Measurements from ENCODE around the gene CELF5.

The CELF5 gene

DNA sequence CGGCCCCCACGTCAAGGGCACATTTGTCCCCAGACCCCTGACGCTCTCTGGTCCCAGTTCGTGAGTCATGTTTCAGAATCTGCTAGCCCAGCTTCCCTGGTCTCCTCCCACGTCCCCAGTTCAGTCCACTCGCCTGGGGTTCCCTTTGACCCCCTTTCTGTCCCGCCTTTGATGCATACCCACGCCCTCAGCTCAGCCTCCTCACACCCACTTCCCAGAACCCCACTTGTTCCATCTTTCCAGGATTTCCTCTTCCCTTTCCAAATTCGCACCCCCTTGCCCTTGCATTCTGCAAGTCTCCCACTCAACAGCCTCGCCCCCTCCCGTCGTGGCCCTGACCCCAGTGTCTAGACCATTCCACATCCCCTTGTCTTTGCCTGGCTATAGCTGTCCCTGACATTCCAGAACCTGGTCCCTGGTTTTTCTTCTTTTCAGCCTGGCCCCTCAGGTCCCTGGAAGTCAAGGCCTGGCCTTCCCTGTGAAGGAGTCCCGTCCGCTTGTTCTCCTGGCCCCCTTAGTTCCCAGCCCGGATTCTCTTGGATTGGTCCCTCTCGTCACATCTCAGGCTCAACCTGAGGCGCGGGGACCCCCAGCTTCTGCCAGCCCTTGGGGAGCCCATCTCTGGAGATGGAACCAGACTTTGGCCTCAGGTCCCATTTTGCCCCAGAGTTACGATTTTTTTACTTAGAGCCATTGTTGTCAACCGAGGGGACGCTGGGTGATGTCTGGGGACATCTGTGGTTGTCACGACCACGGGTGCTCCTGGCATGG lies 37.4 kb upstream of the CELF5 start:
- no peak for DNase-seq (ENCODE audit: low spot score)
- ChIA-PET CTCF (interaction anchor here (0.9 kb wide), 1 partner anchor 236 kb away, joined by 3 read pairs; no protein-coding TSS in a partner anchor), POLR2A (ENCODE audit: low non-redundant PET) (no interaction called here)
- TF ChIP-seq, protein P1, sequence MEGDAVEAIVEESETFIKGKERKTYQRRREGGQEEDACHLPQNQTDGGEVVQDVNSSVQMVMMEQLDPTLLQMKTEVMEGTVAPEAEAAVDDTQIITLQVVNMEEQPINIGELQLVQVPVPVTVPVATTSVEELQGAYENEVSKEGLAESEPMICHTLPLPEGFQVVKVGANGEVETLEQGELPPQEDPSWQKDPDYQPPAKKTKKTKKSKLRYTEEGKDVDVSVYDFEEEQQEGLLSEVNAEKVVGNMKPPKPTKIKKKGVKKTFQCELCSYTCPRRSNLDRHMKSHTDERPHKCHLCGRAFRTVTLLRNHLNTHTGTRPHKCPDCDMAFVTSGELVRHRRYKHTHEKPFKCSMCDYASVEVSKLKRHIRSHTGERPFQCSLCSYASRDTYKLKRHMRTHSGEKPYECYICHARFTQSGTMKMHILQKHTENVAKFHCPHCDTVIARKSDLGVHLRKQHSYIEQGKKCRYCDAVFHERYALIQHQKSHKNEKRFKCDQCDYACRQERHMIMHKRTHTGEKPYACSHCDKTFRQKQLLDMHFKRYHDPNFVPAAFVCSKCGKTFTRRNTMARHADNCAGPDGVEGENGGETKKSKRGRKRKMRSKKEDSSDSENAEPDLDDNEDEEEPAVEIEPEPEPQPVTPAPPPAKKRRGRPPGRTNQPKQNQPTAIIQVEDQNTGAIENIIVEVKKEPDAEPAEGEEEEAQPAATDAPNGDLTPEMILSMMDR (conservative IDR thresholded peaks at IDR 0.05; ENCODE audit: low read depth), result no peak
- peak overlapping the region; percentile 87 for H3K27ac ChIP-seq

DNA sequence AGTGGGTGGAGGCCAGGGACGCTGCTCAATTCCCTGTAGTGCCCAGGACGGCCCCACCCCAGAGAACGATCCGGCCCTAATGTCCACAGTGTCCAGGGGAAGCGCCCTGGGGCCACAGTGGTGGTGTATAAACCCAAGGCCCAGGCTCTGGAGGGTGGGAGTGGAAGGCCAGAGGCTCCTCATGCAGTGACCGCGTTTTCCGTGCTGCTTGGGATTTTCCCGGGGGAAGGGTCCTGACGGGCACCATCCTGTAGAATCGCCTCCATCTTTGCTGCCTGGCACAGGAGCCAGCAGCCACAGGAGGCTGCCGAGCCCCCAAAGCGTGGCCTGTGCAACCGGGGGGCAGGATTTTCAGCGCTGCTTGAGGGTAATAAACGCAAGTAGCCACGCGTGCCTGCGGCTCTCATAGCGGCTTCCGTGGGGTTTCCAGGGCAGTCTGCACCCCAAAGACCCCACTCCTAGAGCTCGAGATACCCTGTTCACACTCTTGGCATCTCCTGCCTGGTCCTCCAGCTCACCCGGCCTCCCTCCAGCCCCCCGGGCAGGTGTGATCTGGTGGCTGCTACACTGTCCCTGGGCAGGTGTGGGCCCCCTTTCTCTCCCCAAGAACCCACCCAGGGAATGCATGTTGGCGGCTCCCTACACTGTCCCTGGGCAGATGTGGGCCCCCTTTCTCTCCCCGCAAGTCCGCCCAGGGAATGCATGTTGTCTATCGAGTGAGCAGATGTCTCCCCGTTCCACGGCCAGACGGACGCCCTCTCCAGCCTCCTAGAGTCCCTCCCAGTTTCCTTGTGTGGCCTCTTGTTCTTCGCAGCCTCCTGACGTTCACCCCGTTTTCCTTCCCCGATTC lies 36.6 kb upstream of the CELF5 start:
- H3K27ac ChIP-seq, result peak overlapping the region; percentile 87
- ChIA-PET CTCF (no interaction called here), POLR2A (ENCODE audit: low non-redundant PET) (no interaction called here)
- no peak for DNase-seq (ENCODE audit: low spot score)
- TF ChIP-seq, protein P1 (conservative IDR thresholded peaks at IDR 0.05; ENCODE audit: low read depth), result no peak

DNA sequence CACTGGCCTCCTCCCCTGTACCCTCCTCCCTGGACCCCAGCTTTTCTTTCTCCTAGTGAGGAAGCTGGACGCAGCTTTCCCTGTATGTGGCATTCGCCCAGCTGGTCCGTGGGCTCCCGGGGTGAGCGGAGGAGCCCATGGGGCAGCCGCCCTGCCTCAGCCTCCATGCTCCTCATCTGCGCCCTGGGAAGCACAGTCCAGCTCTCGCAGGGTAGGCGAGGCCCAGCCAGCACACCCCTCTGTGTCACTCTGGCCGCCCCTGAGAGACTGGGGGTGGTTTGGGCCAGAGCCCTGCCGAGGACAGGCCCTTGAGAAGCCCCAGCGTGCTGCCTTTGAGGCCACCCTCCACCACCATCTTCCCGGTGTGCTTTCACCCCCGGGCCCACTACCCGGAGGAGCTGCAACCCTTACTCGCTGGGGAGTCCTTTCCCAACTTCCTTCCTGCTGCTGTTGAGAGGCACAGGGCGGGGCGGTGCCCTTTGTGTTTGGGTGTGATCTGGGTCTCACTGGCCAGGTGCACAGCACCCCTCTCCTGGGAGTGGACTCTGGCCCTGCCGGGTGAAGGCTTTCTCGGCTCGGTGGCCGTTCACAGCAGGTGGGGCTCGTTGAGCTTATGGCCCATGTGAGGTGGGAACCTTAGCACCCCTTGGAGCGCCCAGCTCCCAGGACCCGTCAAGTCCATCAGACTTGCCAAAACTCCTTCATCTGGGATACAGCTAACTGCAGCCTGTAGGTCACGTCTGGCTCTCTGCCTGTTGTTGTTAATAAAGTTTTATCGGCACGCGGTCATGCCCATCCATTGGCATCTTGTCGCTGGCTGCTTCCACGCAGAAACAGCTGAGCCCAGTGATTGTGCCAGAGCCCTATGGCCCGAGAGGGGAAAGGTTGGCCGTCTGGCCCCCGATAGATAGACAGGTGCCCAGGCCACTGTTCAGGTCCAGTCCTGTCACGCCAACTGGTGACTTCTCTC lies 35.5 kb upstream of the CELF5 start:
- H3K27ac ChIP-seq, result peak overlapping the region; percentile 87
- ChIA-PET POLR2A (ENCODE audit: low non-redundant PET) (no interaction called here), CTCF (interaction anchor here (0.6 kb wide), 1 partner anchor 817 kb away, joined by 3 read pairs; no protein-coding TSS in a partner anchor)
- TF ChIP-seq, protein P1 (conservative IDR thresholded peaks at IDR 0.05; ENCODE audit: low read depth), result no peak
- no peak for DNase-seq (ENCODE audit: low spot score)

GRCh38 chr19:3189702-3190469 lies 34.6 kb upstream of the CELF5 start:
- CTCF ChIA-PET, result interaction anchor here (0.5 kb wide), 1 partner anchor 19 kb away, joined by 3 read pairs; no protein-coding TSS in a partner anchor
- H3K27ac ChIP-seq, result peak overlapping the region; percentile 87
- POLR2A ChIA-PET (ENCODE audit: low non-redundant PET), result no interaction called here
- TF ChIP-seq, protein P1 (conservative IDR thresholded peaks at IDR 0.05; ENCODE audit: low read depth), result no peak
- DNase-seq (ENCODE audit: low spot score), result no peak

- CTCF ChIA-PET, result interaction anchor here (0.5 kb wide), 1 partner anchor 18 kb away, joined by 3 read pairs; no protein-coding TSS in a partner anchor
- TF ChIP-seq, protein P1 (conservative IDR thresholded peaks at IDR 0.05; ENCODE audit: low read depth), result no peak
- peak overlapping the region; percentile 87; the same call in 1 of the 2 replicates for H3K27ac ChIP-seq
- no peak for DNase-seq (ENCODE audit: low spot score)
- POLR2A ChIA-PET (ENCODE audit: low non-redundant PET), result no interaction called here
Measured at GRCh38 chr19:3190470-3190770, 34.0 kb upstream of the CELF5 start.

All from RWPE1 (cell line).